Common myeloid progenitor, CD34-positive (primary cell): ENCODE data around the gene FUZ.

Source experiments
- CTCF ChIA-PET: fragments of 350-600 bp; sonication (Branson Sonifier 250); formaldehyde crosslinking; loops from one replicate; lab custom pipeline; 2021; ENCODE audit warnings: antibody characterized with exemption; lab: Charles Lee
- POLR2A ChIA-PET: fragments of 350-600 bp; sonication (Branson Sonifier 250); formaldehyde crosslinking; loops from one replicate; lab custom pipeline; 2021; ENCODE audit warnings: antibody characterized with exemption; lab: Charles Lee
- DNase-seq, 3 donors: peaks; one replicate each; pipeline versions ENCODE4 v3.0.0 to v3.0.0-alpha.2; 2013
- H3K27ac ChIP-seq, 2 experiments: 1 replicate in 1 of 2; 2 replicates in 1 of 2; pipeline ENCODE4 v1.7.0; 2013; ENCODE audit warnings: inconsistent platforms in 2 of 2, low read length in 2 of 2, mild to moderate bottlenecking in 2 of 2, low read depth in 1 of 2, moderate library complexity in 1 of 2; ENCODE audit not compliant: severe bottlenecking in 2 of 2, insufficient read depth in 1 of 2, poor library complexity in 1 of 2
- H3K27me3 ChIP-seq, 5 experiments: replicated peaks in 2 of 5; 1 replicate in 3 of 5; 2 replicates in 2 of 5; pipeline versions ENCODE4 v1.6.1 to v1.7.0; 2013; ENCODE audit warnings: low read length in 4 of 5, mild to moderate bottlenecking in 2 of 5, moderate library complexity in 2 of 5, inconsistent platforms in 1 of 5; ENCODE audit not compliant: insufficient read depth in 5 of 5, control insufficient read depth in 4 of 5
- H3K36me3 ChIP-seq, 4 experiments: 1 replicate in 2 of 4; 2 replicates in 2 of 4; pipeline versions ENCODE4 v1.6.1 to v1.7.0; 2013; ENCODE audit warnings: low read length in 3 of 4, control low read depth in 1 of 4, mild to moderate bottlenecking in 1 of 4; ENCODE audit not compliant: control insufficient read depth in 4 of 4, insufficient read depth in 4 of 4
- H3K4me1 ChIP-seq, 4 experiments: 1 replicate in 3 of 4; 2 replicates in 1 of 4; pipeline versions ENCODE4 v1.6.1 to v1.7.1; 2013; ENCODE audit warnings: low read length in 3 of 4, mild to moderate bottlenecking in 3 of 4, control low read depth in 1 of 4, inconsistent platforms in 1 of 4, moderate library complexity in 1 of 4; ENCODE audit not compliant: control insufficient read depth in 4 of 4, insufficient read depth in 4 of 4; ENCODE audit errors: control extremely low read depth in 1 of 4
- H3K4me3 ChIP-seq, 7 experiments: 1 replicate in 4 of 7; 2 replicates in 3 of 7; pipeline versions ENCODE4 v1.5.1 to v1.7.0; 2013; ENCODE audit warnings: mild to moderate bottlenecking in 7 of 7, low read length in 6 of 7, moderate library complexity in 6 of 7, inconsistent platforms in 2 of 7, low read depth in 2 of 7, control low read depth in 1 of 7; ENCODE audit not compliant: insufficient read depth in 4 of 7, control insufficient read depth in 1 of 7; ENCODE audit errors: extremely low read depth in 1 of 7
- H3K9me3 ChIP-seq, 5 experiments: 1 replicate in 4 of 5; 2 replicates in 1 of 5; pipeline versions ENCODE4 v1.6.1 to v1.7.1; 2013; ENCODE audit warnings: low read length in 4 of 5, mild to moderate bottlenecking in 2 of 5, inconsistent platforms in 1 of 5, low read depth in 1 of 5, moderate library complexity in 1 of 5; ENCODE audit not compliant: control insufficient read depth in 4 of 5, insufficient read depth in 2 of 5; ENCODE audit errors: control extremely low read depth in 1 of 5
- WGBS: methylation state at CpG from one replicate; pipeline ENCODE4 v1.1.5; 2013; ENCODE audit not compliant: insufficient coverage; 5-methylcytosine and 5-hydroxymethylcytosine counted together

The FUZ gene

GRCh38 chr19:49859682-49860335 is 46.7 kb upstream of the FUZ start:
- no peak overlapping the region for H3K27ac ChIP-seq
- H3K4me3 ChIP-seq: no peak overlapping the region
- no peaks in the 10 kb centered on the region for H3K27me3 ChIP-seq
- H3K9me3 ChIP-seq: no peaks in the 10 kb centered on the region
- H3K36me3 ChIP-seq: peaks cover 3 to 90% (median 70%) of the 10 kb centered on the region in 4 experiments
- ChIA-PET CTCF (no interaction called here), POLR2A (interaction anchor here (1.3 kb wide), 1 partner anchor 8 kb away, joined by 3 read pairs; the partner anchor contains the start of gene PNKP)
- WGBS: 92% methylated on average over 19 of the region's 22 CpGs
- H3K4me1 ChIP-seq: no peaks in the 10 kb centered on the region
- DNase-seq: no peak

GRCh38 chr19:49858088-49858985 is 45.2 kb upstream of the FUZ start:
- peaks cover 0 to 3% (median 0%) of the 10 kb centered on the region in 4 experiments for H3K4me1 ChIP-seq
- no peak for DNase-seq
- ChIA-PET CTCF (interaction anchor here (1.0 kb wide), 1 partner anchor 11 kb away, joined by 3 read pairs; no protein-coding TSS in a partner anchor), POLR2A (interaction anchor here (0.6 to 1.3 kb wide), 2 partner anchors 9 to 43 kb away, joined by 3 to 5 read pairs; partner anchors contain the start of gene PNKP)
- H3K9me3 ChIP-seq: no peaks in the 10 kb centered on the region
- H3K27ac ChIP-seq: no peak overlapping the region
- peaks cover 3 to 81% (median 60%) of the 10 kb centered on the region in 4 experiments for H3K36me3 ChIP-seq
- no peak overlapping the region for H3K4me3 ChIP-seq
- no peaks in the 10 kb centered on the region for H3K27me3 ChIP-seq
- WGBS: 97% methylated on average over 37 of the region's 37 CpGs

GRCh38 chr19:49857838-49858087 is 44.7 kb upstream of the FUZ start:
- peaks cover 0 to 7% (median under 1%) of the 10 kb centered on the region in 4 experiments for H3K4me1 ChIP-seq
- H3K27ac ChIP-seq: no peak overlapping the region
- H3K27me3 ChIP-seq: no peaks in the 10 kb centered on the region
- no peaks in the 10 kb centered on the region for H3K9me3 ChIP-seq
- POLR2A ChIA-PET: no interaction called here
- H3K4me3 ChIP-seq: no peak overlapping the region
- 94% methylated on average over 5 of the region's 5 CpGs for WGBS
- DNase-seq: no peak
- H3K36me3 ChIP-seq: peaks cover 3 to 77% (median 55%) of the 10 kb centered on the region in 4 experiments
- CTCF ChIA-PET: interaction anchor here (1.0 kb wide), 1 partner anchor 12 kb away, joined by 3 read pairs; no protein-coding TSS in a partner anchor

DNA sequence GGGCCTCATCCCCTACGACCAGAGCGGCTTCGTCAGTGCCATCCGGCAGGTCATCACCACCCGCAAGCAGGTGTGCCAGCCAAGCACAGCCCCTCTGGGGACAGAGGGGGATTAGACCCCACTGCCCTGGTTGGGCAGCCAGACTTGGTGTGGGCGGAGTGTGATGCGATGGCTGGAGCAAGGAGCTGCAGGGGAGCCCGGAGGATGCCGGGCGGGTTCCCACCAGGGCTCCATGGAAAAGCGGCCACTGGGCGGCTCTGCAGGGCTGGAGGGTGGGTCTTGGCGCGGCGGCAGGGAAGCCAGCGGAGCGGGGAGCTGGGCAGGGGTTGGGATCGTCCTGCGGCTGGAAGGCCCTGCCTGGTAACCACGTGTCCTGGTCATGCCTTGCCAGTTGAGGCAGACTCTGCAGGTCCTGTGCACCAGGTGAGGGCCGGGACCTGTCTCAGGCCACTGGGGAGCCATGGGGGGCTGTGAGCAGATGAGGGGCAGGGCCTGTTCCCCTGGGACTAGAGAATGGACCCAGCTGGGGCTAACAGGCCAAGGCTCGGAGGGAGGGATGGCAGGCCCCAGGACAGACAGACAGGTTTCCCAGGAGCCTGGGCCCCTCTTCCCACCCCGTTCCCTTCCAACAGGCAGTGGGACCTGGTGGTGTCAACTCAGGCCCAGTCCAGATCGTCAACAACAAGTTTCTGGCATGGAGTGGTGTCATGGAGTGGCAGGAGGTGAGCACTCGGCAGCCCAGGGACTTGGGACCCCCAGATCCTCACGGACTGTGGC is 44.2 kb upstream of the FUZ start:
- no peaks in the 10 kb centered on the region for H3K9me3 ChIP-seq
- no peak overlapping the region for H3K4me3 ChIP-seq
- ChIA-PET POLR2A (no interaction called here), CTCF (interaction anchor here (0.8 to 1.0 kb wide), 2 partner anchors 12 to 39 kb away, joined by 3 read pairs; no protein-coding TSS in a partner anchor)
- no peak overlapping the region for H3K27ac ChIP-seq
- no peaks in the 10 kb centered on the region for H3K27me3 ChIP-seq
- WGBS: 97% methylated on average over 25 of the region's 26 CpGs
- peaks cover 2 to 12% (median 6%) of the 10 kb centered on the region in 4 experiments for H3K4me1 ChIP-seq
- peaks cover 3 to 72% (median 52%) of the 10 kb centered on the region in 4 experiments for H3K36me3 ChIP-seq
- no peak for DNase-seq

DNA sequence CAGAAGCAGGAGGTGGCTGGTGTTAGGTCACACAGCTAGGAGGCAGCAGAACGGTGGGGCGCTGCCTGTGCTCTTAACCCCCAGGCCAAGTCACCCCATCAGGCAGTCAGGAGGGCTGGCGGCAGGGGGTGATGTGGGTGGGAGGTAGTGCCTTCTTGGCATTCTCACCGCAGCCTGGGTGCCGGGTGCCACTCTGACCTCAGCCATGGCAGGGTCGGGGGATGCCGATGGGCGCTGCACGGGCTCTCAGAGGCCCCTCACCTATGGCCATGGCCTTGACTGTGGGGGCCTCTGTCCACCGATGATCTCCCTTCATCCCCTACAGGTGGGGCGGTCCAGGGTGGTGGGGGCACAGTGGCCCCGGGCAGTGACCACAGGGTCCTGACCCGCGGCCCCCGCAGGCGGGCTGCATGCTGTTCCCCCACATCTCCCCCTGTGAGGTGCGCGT is 43.5 kb upstream of the FUZ start:
- WGBS: 92% methylated on average over 16 of the region's 18 CpGs
- no peak for DNase-seq
- ChIA-PET CTCF (interaction anchor here (0.8 kb wide), 1 partner anchor 38 kb away, joined by 3 read pairs; no protein-coding TSS in a partner anchor), POLR2A (no interaction called here)
- peaks cover 3 to 67% (median 49%) of the 10 kb centered on the region in 4 experiments for H3K36me3 ChIP-seq
- H3K4me3 ChIP-seq: no peak overlapping the region
- no peaks in the 10 kb centered on the region for H3K9me3 ChIP-seq
- no peaks in the 10 kb centered on the region for H3K27me3 ChIP-seq
- peak overlapping the region in 1 of 2 experiments; percentile 25 for H3K27ac ChIP-seq
- peaks cover 4 to 17% (median 10%) of the 10 kb centered on the region in 4 experiments for H3K4me1 ChIP-seq

- no peak for DNase-seq
- H3K27ac ChIP-seq: peak overlapping the region in 1 of 2 experiments; percentile 25
- no peak overlapping the region for H3K4me3 ChIP-seq
- H3K36me3 ChIP-seq: peaks cover 3 to 61% (median 43%) of the 10 kb centered on the region in 4 experiments
- ChIA-PET POLR2A (no interaction called here), CTCF (interaction anchor here (0.8 kb wide), 1 partner anchor 37 kb away, joined by 3 read pairs; no protein-coding TSS in a partner anchor)
- H3K4me1 ChIP-seq: peaks cover 4 to 17% (median 10%) of the 10 kb centered on the region in 4 experiments
- WGBS: 97% methylated on average over 17 of the region's 21 CpGs
- no peaks in the 10 kb centered on the region for H3K9me3 ChIP-seq
- no peaks in the 10 kb centered on the region for H3K27me3 ChIP-seq
These were observed 42.8 kb upstream of the FUZ start for GRCh38 chr19:49855676-49856573.
